DOHH2 (cell line): ENCODE data around the gene CTRL.

ENCODE experiments used
- EZH2phosphoT487 ChIP-seq: fragments of 200-600 bp; sonication (generic); IDR thresholded peaks from 2 replicates; pipeline ENCODE4 v1.6.1; 2017; ENCODE audit warnings: borderline replicate concordance, mild to moderate bottlenecking, antibody characterized with exemption, low read length, moderate library complexity, mixed read lengths
- TF ChIP-seq, protein P1 (sequence below): fragments of 200-600 bp; sonication (generic); IDR thresholded peaks from one replicate; pipeline ENCODE4 v1.5.1; 2014; ENCODE audit warnings: antibody characterized with exemption, mild to moderate bottlenecking, low read depth, low read length; ENCODE audit not compliant: poor library complexity, severe bottlenecking

DNA sequence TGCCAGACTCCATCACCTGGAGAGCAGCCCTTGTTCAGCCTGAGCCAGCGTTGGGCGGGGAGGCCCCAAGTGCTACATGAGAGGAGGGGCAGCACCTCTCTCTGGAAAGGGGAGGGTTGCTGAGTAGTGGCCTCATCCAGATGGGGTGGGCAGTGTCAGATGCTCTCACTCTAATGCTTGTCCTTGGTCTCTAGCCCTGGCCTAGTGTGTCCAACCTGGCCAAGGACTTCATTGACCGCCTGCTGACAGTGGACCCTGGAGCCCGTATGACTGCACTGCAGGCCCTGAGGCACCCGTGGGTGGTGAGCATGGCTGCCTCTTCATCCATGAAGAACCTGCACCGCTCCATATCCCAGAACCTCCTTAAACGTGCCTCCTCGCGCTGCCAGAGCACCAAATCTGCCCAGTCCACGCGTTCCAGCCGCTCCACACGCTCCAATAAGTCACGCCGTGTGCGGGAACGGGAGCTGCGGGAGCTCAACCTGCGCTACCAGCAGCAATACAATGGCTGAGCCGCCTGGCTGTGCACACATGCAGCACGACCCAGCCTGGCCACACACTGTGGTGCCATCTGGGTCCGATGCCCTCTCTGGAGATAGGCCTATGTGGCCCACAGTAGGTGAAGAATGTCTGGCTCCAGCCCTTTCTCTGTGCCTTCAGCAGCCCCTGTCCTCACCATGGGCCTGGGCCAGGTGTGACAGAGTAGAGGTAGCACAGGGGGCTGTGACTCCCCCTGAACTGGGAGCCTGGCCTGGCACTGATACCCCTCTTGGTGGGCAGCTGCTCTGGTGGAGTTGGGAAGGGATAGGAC lies 4.3 kb downstream of the CTRL start:
- TF ChIP-seq, protein P1, sequence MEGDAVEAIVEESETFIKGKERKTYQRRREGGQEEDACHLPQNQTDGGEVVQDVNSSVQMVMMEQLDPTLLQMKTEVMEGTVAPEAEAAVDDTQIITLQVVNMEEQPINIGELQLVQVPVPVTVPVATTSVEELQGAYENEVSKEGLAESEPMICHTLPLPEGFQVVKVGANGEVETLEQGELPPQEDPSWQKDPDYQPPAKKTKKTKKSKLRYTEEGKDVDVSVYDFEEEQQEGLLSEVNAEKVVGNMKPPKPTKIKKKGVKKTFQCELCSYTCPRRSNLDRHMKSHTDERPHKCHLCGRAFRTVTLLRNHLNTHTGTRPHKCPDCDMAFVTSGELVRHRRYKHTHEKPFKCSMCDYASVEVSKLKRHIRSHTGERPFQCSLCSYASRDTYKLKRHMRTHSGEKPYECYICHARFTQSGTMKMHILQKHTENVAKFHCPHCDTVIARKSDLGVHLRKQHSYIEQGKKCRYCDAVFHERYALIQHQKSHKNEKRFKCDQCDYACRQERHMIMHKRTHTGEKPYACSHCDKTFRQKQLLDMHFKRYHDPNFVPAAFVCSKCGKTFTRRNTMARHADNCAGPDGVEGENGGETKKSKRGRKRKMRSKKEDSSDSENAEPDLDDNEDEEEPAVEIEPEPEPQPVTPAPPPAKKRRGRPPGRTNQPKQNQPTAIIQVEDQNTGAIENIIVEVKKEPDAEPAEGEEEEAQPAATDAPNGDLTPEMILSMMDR = no peak
- TF ChIP-seq EZH2phosphoT487 = no peak
